SK-N-SH treated with all-trans-retinoic acid at 6 μM for 48 hours (cell line): ENCODE data around the gene GUK1.

Source experiments
- ATAC-seq: fragments of 200-7000 bp; cut with Tn5 transposase; 3 replicates; pipeline ENCODE4 v1.9.1; 2020; ENCODE audit warnings: mild to moderate bottlenecking, moderate library complexity
- ARNTL ChIP-seq: fragments of 450-650 bp; formaldehyde crosslinking; IDR thresholded peaks from 2 replicates; pipeline ENCODE4 v1.5.0; 2020; ENCODE audit warnings: low read depth, mild to moderate bottlenecking, moderate library complexity, borderline replicate concordance
- CSRNP3 ChIP-seq: fragments of 250-450 bp; sonication (Bioruptor Pico); IDR thresholded peaks from 2 replicates; pipeline ENCODE4 v1.5.1; 2021; ENCODE audit warnings: mild to moderate bottlenecking, moderate library complexity
- ESRRG ChIP-seq: fragments of 250-450 bp; sonication (Bioruptor Pico); IDR thresholded peaks from 2 replicates; pipeline ENCODE4 v1.6.1; 2021; ENCODE audit warnings: mild to moderate bottlenecking
- GLIS3 ChIP-seq: fragments of 250-450 bp; sonication (Bioruptor Pico); IDR thresholded peaks from 2 replicates; pipeline ENCODE4 v1.5.0; 2020; ENCODE audit warnings: mild to moderate bottlenecking, moderate library complexity
- ISL1 ChIP-seq: fragments of 250-450 bp; sonication (Bioruptor Pico); IDR thresholded peaks from 2 replicates; pipeline ENCODE4 v2.1.2; 2022; ENCODE audit warnings: mild to moderate bottlenecking, moderate library complexity
- OSR1 ChIP-seq: fragments of 250-450 bp; sonication (Bioruptor Pico); IDR thresholded peaks from 2 replicates; pipeline ENCODE4 v1.8.0; 2022; ENCODE audit warnings: moderate library complexity, mild to moderate bottlenecking, inconsistent platforms
- PATZ1 ChIP-seq: fragments of 250-450 bp; sonication (Bioruptor Pico); IDR thresholded peaks from 2 replicates; pipeline ENCODE4 v1.8.0; 2020; ENCODE audit warnings: mild to moderate bottlenecking, moderate library complexity, borderline replicate concordance
- POU6F1 ChIP-seq: fragments of 250-450 bp; sonication (Bioruptor Pico); IDR thresholded peaks from 2 replicates; pipeline ENCODE4 v1.8.0; 2021; ENCODE audit warnings: low read depth, mild to moderate bottlenecking, moderate library complexity, borderline replicate concordance
- PPARA ChIP-seq: fragments of 250-450 bp; sonication (Bioruptor Pico); IDR thresholded peaks from 2 replicates; pipeline ENCODE4 v1.5.0; 2020; ENCODE audit warnings: mild to moderate bottlenecking, borderline replicate concordance
- RARB ChIP-seq: fragments of 250-450 bp; sonication (Bioruptor Pico); IDR thresholded peaks from 2 replicates; pipeline ENCODE4 v1.8.0; 2021; ENCODE audit warnings: mild to moderate bottlenecking, moderate library complexity
- SNAI2 ChIP-seq: fragments of 250-450 bp; sonication (Bioruptor Pico); IDR thresholded peaks from 2 replicates; pipeline ENCODE4 v1.5.0; 2020; ENCODE audit warnings: mild to moderate bottlenecking, moderate library complexity
- TCF4 ChIP-seq: fragments of 250-450 bp; sonication (Bioruptor Pico); IDR thresholded peaks from 2 replicates; pipeline ENCODE4 v1.8.0; 2021; ENCODE audit warnings: mild to moderate bottlenecking, moderate library complexity, borderline replicate concordance
- TOX ChIP-seq: fragments of 250-450 bp; sonication (Bioruptor Pico); IDR thresholded peaks from 2 replicates; pipeline ENCODE4 v1.8.0; 2021; ENCODE audit warnings: mild to moderate bottlenecking, moderate library complexity, borderline replicate concordance
- TSHZ2 ChIP-seq: fragments of 250-450 bp; sonication (Bioruptor Pico); IDR thresholded peaks from 2 replicates; pipeline ENCODE4 v1.5.0; 2020; ENCODE audit warnings: mild to moderate bottlenecking, moderate library complexity
- ZC3H10 ChIP-seq: fragments of 250-450 bp; sonication (Bioruptor Pico); IDR thresholded peaks from 2 replicates; pipeline ENCODE4 v1.5.1; 2021; ENCODE audit warnings: mild to moderate bottlenecking, moderate library complexity
- ZFP3 ChIP-seq: fragments of 250-450 bp; sonication (Bioruptor Pico); IDR thresholded peaks from 2 replicates; pipeline ENCODE4 v1.5.0; 2020; ENCODE audit warnings: mild to moderate bottlenecking, moderate library complexity
- ZFP30 ChIP-seq: fragments of 450-650 bp; formaldehyde crosslinking; IDR thresholded peaks from 2 replicates; pipeline ENCODE4 v1.5.0; 2022; ENCODE audit warnings: mild to moderate bottlenecking, moderate library complexity
- ZNF565 ChIP-seq: fragments of 450-650 bp; formaldehyde crosslinking; conservative IDR thresholded peaks from 2 replicates; pipeline ENCODE4 v1.5.0; 2020; ENCODE audit warnings: low read depth, mild to moderate bottlenecking, moderate library complexity
- ZNF70 ChIP-seq: fragments of 450-650 bp; formaldehyde crosslinking; IDR thresholded peaks from 2 replicates; pipeline ENCODE4 v1.5.0; 2020; ENCODE audit warnings: mild to moderate bottlenecking, moderate library complexity
- ZNF8 ChIP-seq: fragments of 450-650 bp; formaldehyde crosslinking; IDR thresholded peaks from 2 replicates; pipeline ENCODE4 v1.5.0; 2020; ENCODE audit warnings: mild to moderate bottlenecking, moderate library complexity
- TF ChIP-seq, protein P1 (sequence below): fragments of 250-450 bp; sonication (Bioruptor Pico); IDR thresholded peaks from 2 replicates; pipeline ENCODE4 v1.5.1; 2020; ENCODE audit warnings: low read depth, mild to moderate bottlenecking, moderate library complexity

GUK1 gene

GRCh38 chr1:228155596-228156514 lies 15.8 kb downstream of the GUK1 start:
- no peak for TF ChIP-seq ZFP3 (CRISPR knock-in tag)
- TF ChIP-seq, all 23 proteins: peak for 0
- no peak for ATAC-seq

- TF ChIP-seq ZNF8 (CRISPR knock-in tag) = no peak
- no peak for TF ChIP-seq PATZ1
- no peak for TF ChIP-seq CSRNP3 (CRISPR knock-in tag)
- TF ChIP-seq TOX (CRISPR knock-in tag) = no peak
- no peak for TF ChIP-seq TSHZ2 (CRISPR knock-in tag)
- TF ChIP-seq ZNF70 (CRISPR knock-in tag) = no peak
- no peak for TF ChIP-seq ZFP30 (CRISPR knock-in tag)
- TF ChIP-seq GLIS3 (CRISPR knock-in tag) = no peak
- TF ChIP-seq SNAI2 (CRISPR knock-in tag) = no peak
- TF ChIP-seq OSR1 (CRISPR knock-in tag) = no peak
- TF ChIP-seq ISL1 = no peak
- TF ChIP-seq POU6F1 (CRISPR knock-in tag) = no peak
- no peak for ATAC-seq
Measured at GRCh38 chr1:228156515-228156881, 16.4 kb downstream of the GUK1 start.

DNA sequence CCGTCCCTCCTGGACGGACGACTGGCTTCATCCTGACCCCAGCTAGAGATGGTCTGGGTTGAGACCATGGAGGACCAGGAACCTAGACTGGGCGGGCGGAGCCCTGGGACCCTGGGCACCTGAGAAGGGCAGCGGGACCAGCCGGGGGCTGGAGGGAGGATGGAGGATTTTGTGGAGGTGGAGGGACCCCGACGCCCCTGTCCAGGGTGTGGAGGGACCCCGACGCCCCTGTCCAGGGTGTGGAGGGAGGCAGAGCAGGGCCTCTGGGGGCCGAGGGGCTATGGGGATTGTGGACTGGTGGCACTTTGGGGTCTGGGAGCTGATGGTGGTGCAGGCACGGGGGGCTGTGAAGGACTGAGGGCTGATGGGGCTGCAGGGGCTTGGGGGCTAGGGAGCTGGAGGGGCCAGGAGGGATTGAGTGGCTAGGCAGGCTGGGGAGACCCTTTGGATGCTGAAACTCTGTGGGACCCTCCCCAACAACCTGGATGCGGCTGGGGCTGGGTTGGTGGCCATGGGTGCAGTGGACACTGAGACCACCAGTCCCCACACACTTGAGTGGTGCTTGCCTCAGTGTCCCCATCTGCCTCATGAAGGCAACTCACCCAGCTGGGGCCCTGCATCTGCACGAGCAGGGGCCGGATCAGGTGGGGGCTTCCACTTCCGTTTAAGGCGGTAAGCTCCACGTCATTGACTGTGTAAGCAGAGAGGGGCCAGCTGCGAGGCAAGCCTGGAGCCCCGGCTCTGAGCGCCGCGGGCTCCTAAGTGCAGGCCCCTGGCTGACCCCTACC lies 17.1 kb downstream of the GUK1 start:
- TF ChIP-seq ZFP30 (CRISPR knock-in tag) (no peak), ARNTL (CRISPR knock-in tag) (no peak), ESRRG (CRISPR knock-in tag) (no peak), TCF4 (CRISPR knock-in tag) (no peak), PATZ1 (no peak), ZNF8 (CRISPR knock-in tag) (no peak), ZFP3 (CRISPR knock-in tag) (no peak), RARB (CRISPR knock-in tag) (no peak), SNAI2 (CRISPR knock-in tag) (no peak), ZC3H10 (CRISPR knock-in tag) (no peak), TOX (CRISPR knock-in tag) (no peak), GLIS3 (CRISPR knock-in tag) (no peak), PPARA (no peak), ZNF565 (no peak), ZNF70 (CRISPR knock-in tag) (no peak)
- TF ChIP-seq, protein P1, sequence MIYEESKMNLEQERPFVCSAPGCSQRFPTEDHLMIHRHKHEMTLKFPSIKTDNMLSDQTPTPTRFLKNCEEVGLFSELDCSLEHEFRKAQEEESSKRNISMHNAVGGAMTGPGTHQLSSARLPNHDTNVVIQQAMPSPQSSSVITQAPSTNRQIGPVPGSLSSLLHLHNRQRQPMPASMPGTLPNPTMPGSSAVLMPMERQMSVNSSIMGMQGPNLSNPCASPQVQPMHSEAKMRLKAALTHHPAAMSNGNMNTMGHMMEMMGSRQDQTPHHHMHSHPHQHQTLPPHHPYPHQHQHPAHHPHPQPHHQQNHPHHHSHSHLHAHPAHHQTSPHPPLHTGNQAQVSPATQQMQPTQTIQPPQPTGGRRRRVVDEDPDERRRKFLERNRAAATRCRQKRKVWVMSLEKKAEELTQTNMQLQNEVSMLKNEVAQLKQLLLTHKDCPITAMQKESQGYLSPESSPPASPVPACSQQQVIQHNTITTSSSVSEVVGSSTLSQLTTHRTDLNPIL (CRISPR knock-in tag) = no peak
- TF ChIP-seq, all 23 proteins: peak for 0

More for the DNA sequence above, 17.1 kb downstream of the GUK1 start:
- no peak for ATAC-seq
